ENCODE data around the gene MMP23B. TPM values are rescaled to one million over a fixed set of nuclear protein-coding genes. Genes with fewer than 3 reads are reported as not detected.

MMP23B gene
- total RNA-seq, 3 donors from 2014 or later: 7.2 to 8.7 (median 7.4) TPM

- DNase-seq (peak; percentile 88 to 90 (median 89)), ATAC-seq (peak; percentile 91)
- no peak for TF ChIP-seq CTCF (IDR thresholded peaks at IDR 0.05)
- H3K4me1 ChIP-seq (ENCODE audit: low read depth): peaks cover 23% of the 10 kb centered on the region
- no peaks in the 10 kb centered on the region for H3K36me3 ChIP-seq (ENCODE audit: low read depth)
- H3K9me3 ChIP-seq: no peaks in the 10 kb centered on the region
- intact Hi-C loops (cut with DNase I, micrococcal nuclease): no loop called here
- no peak overlapping the region for H3K4me3 ChIP-seq
Measured at GRCh38 chr1:1678581-1679380, 46.8 kb downstream of the MMP23B start.

GRCh38 chr1:1680031-1680911 lies 48.3 kb downstream of the MMP23B start:
- peaks cover 23% of the 10 kb centered on the region for H3K4me1 ChIP-seq (ENCODE audit: low read depth)
- DNase-seq: peak in 1 of 3 donors; percentile 52
- H3K36me3 ChIP-seq (ENCODE audit: low read depth): no peaks in the 10 kb centered on the region
- intact Hi-C loops (cut with DNase I, micrococcal nuclease): no loop called here
- H3K4me3 ChIP-seq: no peak overlapping the region
- no peak for TF ChIP-seq CTCF (IDR thresholded peaks at IDR 0.05)
- H3K9me3 ChIP-seq: no peaks in the 10 kb centered on the region
- no peak for ATAC-seq

GRCh38 chr1:1680912-1681273 lies 48.9 kb downstream of the MMP23B start:
- Histone ChIP-seq H3K4me3 (no peak overlapping the region), H3K4me1 (ENCODE audit: low read depth) (peaks cover 23% of the 10 kb centered on the region), H3K9me3 (no peaks in the 10 kb centered on the region), H3K36me3 (ENCODE audit: low read depth) (no peaks in the 10 kb centered on the region)
- intact Hi-C loops (cut with DNase I, micrococcal nuclease): no loop called here
- TF ChIP-seq CTCF (IDR thresholded peaks at IDR 0.05): no peak
- DNase-seq: peak in 1 of 3 donors; percentile 48
- peak; percentile 12 for ATAC-seq

GRCh38 chr1:1683104-1683905 lies 51.3 kb downstream of the MMP23B start:
- DNase-seq: peak in 1 of 3 donors; percentile 33
- Histone ChIP-seq H3K4me3 (no peak overlapping the region), H3K9me3 (no peaks in the 10 kb centered on the region), H3K36me3 (ENCODE audit: low read depth) (no peaks in the 10 kb centered on the region), H3K4me1 (ENCODE audit: low read depth) (peaks cover 16% of the 10 kb centered on the region)
- intact Hi-C loops (cut with DNase I, micrococcal nuclease): no loop called here
- no peak for ATAC-seq
- TF ChIP-seq CTCF (IDR thresholded peaks at IDR 0.05): no peak

Other genes with a start within 250 kb of the MMP23B start
- gene CCNL2, start 232.8 kb upstream of the MMP23B start, total RNA-seq: 100 to 1,000 TPM; 123 to 172 (median 151) TPM
- 100 to 1,000 TPM in 2 of 3 donors, 10 to 100 TPM in 1; 75.7 to 106 (median 105) TPM for gene MRPL20, start 224.9 kb upstream of the MMP23B start, total RNA-seq
- 10 to 100 TPM in 1 of 3 donors, 1 to 10 TPM in 1, under 1 TPM in 1; 0.81 to 11.3 (median 1.9) TPM for gene ANKRD65, start 210.9 kb upstream of the MMP23B start, total RNA-seq
- 10 to 100 TPM; 38.5 to 89.4 (median 74.3) TPM for gene VWA1, start 196.5 kb upstream of the MMP23B start, total RNA-seq
- gene ATAD3C, start 182.5 kb upstream of the MMP23B start, total RNA-seq: 1 to 10 TPM in 1 of 3 donors, under 1 TPM in 2; 0.35 to 1.4 (median 0.55) TPM
- 10 to 100 TPM; 22.8 to 30.9 (median 25.4) TPM for gene ATAD3B, start 160.4 kb upstream of the MMP23B start, total RNA-seq
- 10 to 100 TPM; 18.8 to 35.1 (median 20.8) TPM for gene ATAD3A, start 120.0 kb upstream of the MMP23B start, total RNA-seq
- gene TMEM240, start 91.5 kb upstream of the MMP23B start, total RNA-seq: 10 to 100 TPM in 1 of 3 donors, 1 to 10 TPM in 1, not detected in 1; 1.5 to 12.2 TPM
- gene SSU72, start 57.3 kb upstream of the MMP23B start, total RNA-seq: 100 to 1,000 TPM; 117 to 123 (median 120) TPM
- 1 to 10 TPM; 1.2 to 3.2 (median 3.1) TPM for gene FNDC10, start 32.0 kb upstream of the MMP23B start, total RNA-seq
- 100 to 1,000 TPM in 2 of 3 donors, 10 to 100 TPM in 1; 67.8 to 118 (median 109) TPM for gene MIB2, start 16.7 kb upstream of the MMP23B start, total RNA-seq
- gene CDK11B, start 26.8 kb downstream of the MMP23B start, total RNA-seq: 10 to 100 TPM; 31.9 to 45.6 (median 36.8) TPM
- 10 to 100 TPM; 32.4 to 75.2 (median 73.8) TPM for gene SLC35E2B, start 60.6 kb downstream of the MMP23B start, total RNA-seq
- 10 to 100 TPM; 67.1 to 91.0 (median 83.5) TPM for gene CDK11A, start 92.2 kb downstream of the MMP23B start, total RNA-seq
- 100 to 1,000 TPM; 116 to 160 (median 129) TPM for gene NADK, start 146.3 kb downstream of the MMP23B start, total RNA-seq